HG02973 (cell line): ENCODE measurements around the gene PSTPIP1.
"Not testable (repeated sequence)": the region's sequence is repeated elsewhere in the genome, so short reads cannot be mapped to it uniquely, and the experiment has no call there.

Source experiments
- ATAC-seq: cut with Tn5 transposase; IDR thresholded peaks from one replicate; pipeline ENCODE4 v1.9.1; 2021; ENCODE audit warnings: moderate library complexity; ENCODE audit not compliant: unreplicated experiment

Gene PSTPIP1

GRCh38 chr15:76994971-76995945 lies at the start of gene PSTPIP1:
Gene PSTPIP1 (plus strand): TSS chr15:76995126. CDS start chr15:76995574, 448 bp downstream.
- ATAC-seq, result no peak

- no peak for ATAC-seq
Observed at GRCh38 chr15:76945494-76946093, 49.3 kb upstream of the PSTPIP1 start.

GRCh38 chr15:76947454-76947853 lies 47.5 kb upstream of the PSTPIP1 start:
- no peak for ATAC-seq

GRCh38 chr15:76951220-76951619 lies 43.7 kb upstream of the PSTPIP1 start:
- ATAC-seq, result no peak

GRCh38 chr15:76953913-76954312 lies 41.0 kb upstream of the PSTPIP1 start:
- ATAC-seq, result no peak

- no peak for ATAC-seq
Observed at GRCh38 chr15:76954744-76955143, 40.2 kb upstream of the PSTPIP1 start.

GRCh38 chr15:76961268-76962011 lies 33.5 kb upstream of the PSTPIP1 start:
- ATAC-seq, result no peak

GRCh38 chr15:76962337-76963013 lies 32.5 kb upstream of the PSTPIP1 start:
- no peak for ATAC-seq

GRCh38 chr15:76963596-76963995 lies 31.3 kb upstream of the PSTPIP1 start:
- no peak for ATAC-seq

- no peak for ATAC-seq
Observed at GRCh38 chr15:76964157-76964556, 30.8 kb upstream of the PSTPIP1 start.

GRCh38 chr15:76966051-76966450 lies 28.9 kb upstream of the PSTPIP1 start:
- ATAC-seq, result not testable (repeated sequence)

GRCh38 chr15:76967067-76967466 lies 27.9 kb upstream of the PSTPIP1 start:
- no peak for ATAC-seq

- ATAC-seq, result no peak
Observed at GRCh38 chr15:76968306-76968705, 26.6 kb upstream of the PSTPIP1 start.

- no peak for ATAC-seq
Observed at GRCh38 chr15:76972389-76973361, 22.3 kb upstream of the PSTPIP1 start.

GRCh38 chr15:76973362-76973743 lies 21.6 kb upstream of the PSTPIP1 start:
- no peak for ATAC-seq

- no peak for ATAC-seq
Observed at GRCh38 chr15:76973906-76974305, 21.0 kb upstream of the PSTPIP1 start.

GRCh38 chr15:76974456-76975036 lies 20.4 kb upstream of the PSTPIP1 start:
- ATAC-seq, result no peak

- ATAC-seq, result no peak
Observed at GRCh38 chr15:76976141-76976540, 18.8 kb upstream of the PSTPIP1 start.

- no peak for ATAC-seq
Observed at GRCh38 chr15:76976572-76977270, 18.2 kb upstream of the PSTPIP1 start.
